Type B pancreatic cell (in vitro differentiated cells): ENCODE results near the gene B4GALT2. TPM values are rescaled to one million over a fixed set of nuclear protein-coding genes. Genes with fewer than 3 reads are reported as not detected.

Experiments
- DNase-seq: peaks from one replicate; pipeline ENCODE4 v3.0.0; 2021; ENCODE audit warnings: mixed read lengths; ENCODE audit not compliant: unreplicated experiment; ENCODE audit errors: extremely low spot score
- H3K27ac Mint-ChIP-seq: 2 replicates; pipeline ENCODE4 v1.8.0; 2021; ENCODE audit warnings: mild to moderate bottlenecking, mixed read lengths
- H3K27me3 Mint-ChIP-seq: 2 replicates; pipeline ENCODE4 v1.8.0; 2021; ENCODE audit warnings: mixed read lengths
- H3K36me3 Mint-ChIP-seq: 2 replicates; pipeline ENCODE4 v1.8.0; 2021; ENCODE audit warnings: mixed read lengths
- H3K4me1 Mint-ChIP-seq: one replicate; pipeline ENCODE4 v1.8.0; 2021; ENCODE audit warnings: mixed read lengths; ENCODE audit not compliant: unreplicated experiment
- H3K4me3 Mint-ChIP-seq: 2 replicates; pipeline ENCODE4 v1.8.0; 2021; ENCODE audit warnings: mild to moderate bottlenecking, mixed read lengths
- H3K9me3 Mint-ChIP-seq: 2 replicates; pipeline ENCODE4 v1.8.0; 2021; ENCODE audit warnings: mixed read lengths
- CTCF ChIP-seq: fragments of 200-600 bp; sonication (generic); conservative IDR thresholded peaks from 2 replicates; pipeline ENCODE4 v1.5.0; 2021; ENCODE audit warnings: antibody characterized with exemption, mild to moderate bottlenecking
- total RNA-seq: library from RNA; stranded (reverse); gene quantifications from 2 replicates; pipeline ENCODE4 v1.2.1, GENCODE V29; 2021; ENCODE audit warnings: low replicate concordance

The B4GALT2 gene
- total RNA-seq, 1 donor from 2014 or later, result 54.8 TPM

GRCh38 chr1:44016041-44016889 is 37.3 kb downstream of the B4GALT2 start:
- TF ChIP-seq CTCF, result no peak
- Mint-ChIP-seq H3K4me3 (no peak overlapping the region), H3K36me3 (no peaks in the 10 kb centered on the region), H3K4me1 (peaks cover 8% of the 10 kb centered on the region), H3K27me3 (no peaks in the 10 kb centered on the region), H3K9me3 (no peaks in the 10 kb centered on the region), H3K27ac (no peak overlapping the region)
- DNase-seq, result no peak

- DNase-seq, result no peak
- Mint-ChIP-seq H3K27ac (no peak overlapping the region), H3K9me3 (no peaks in the 10 kb centered on the region), H3K4me3 (no peak overlapping the region), H3K27me3 (no peaks in the 10 kb centered on the region), H3K36me3 (peaks cover 3% of the 10 kb centered on the region), H3K4me1 (peaks cover 4% of the 10 kb centered on the region)
- TF ChIP-seq CTCF, result no peak
These were observed 37.9 kb downstream of the B4GALT2 start for GRCh38 chr1:44016890-44017400.

- no peak overlapping the region for H3K27ac Mint-ChIP-seq
- peaks cover 3% of the 10 kb centered on the region for H3K36me3 Mint-ChIP-seq
- H3K4me1 Mint-ChIP-seq, result peaks cover 2% of the 10 kb centered on the region
- no peak for TF ChIP-seq CTCF
- no peaks in the 10 kb centered on the region for H3K27me3 Mint-ChIP-seq
- no peak overlapping the region for H3K4me3 Mint-ChIP-seq
- no peak for DNase-seq
- H3K9me3 Mint-ChIP-seq, result no peaks in the 10 kb centered on the region
These were observed 40.5 kb downstream of the B4GALT2 start for GRCh38 chr1:44019466-44019948.

GRCh38 chr1:44020464-44020863 is 41.5 kb downstream of the B4GALT2 start:
- no peaks in the 10 kb centered on the region for H3K9me3 Mint-ChIP-seq
- H3K4me3 Mint-ChIP-seq, result no peak overlapping the region
- no peak for TF ChIP-seq CTCF
- H3K27ac Mint-ChIP-seq, result no peak overlapping the region
- H3K4me1 Mint-ChIP-seq, result no peaks in the 10 kb centered on the region
- DNase-seq, result no peak
- peaks cover 9% of the 10 kb centered on the region for H3K36me3 Mint-ChIP-seq
- H3K27me3 Mint-ChIP-seq, result no peaks in the 10 kb centered on the region

DNA sequence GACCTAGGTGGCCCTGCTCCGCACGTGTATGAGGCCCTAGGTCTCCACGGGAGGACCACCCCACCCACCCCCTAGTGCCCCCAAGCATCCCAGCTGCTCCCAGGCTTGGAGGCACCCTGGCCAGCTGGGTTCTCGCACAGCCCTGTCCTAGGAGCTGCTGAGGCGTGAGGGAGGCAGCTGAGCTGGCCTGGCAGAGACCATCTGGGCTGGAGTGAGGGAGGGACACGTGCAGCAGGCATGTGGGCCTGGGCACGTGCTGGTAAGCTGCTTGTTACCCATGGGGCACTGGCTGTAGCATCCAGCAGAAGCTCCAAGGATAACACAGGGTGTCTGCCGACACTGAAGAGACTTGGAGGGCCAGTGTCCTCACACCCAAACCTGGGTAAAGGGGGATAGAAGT is 42.1 kb downstream of the B4GALT2 start:
- no peak overlapping the region for H3K4me3 Mint-ChIP-seq
- H3K9me3 Mint-ChIP-seq, result no peaks in the 10 kb centered on the region
- no peak overlapping the region for H3K27ac Mint-ChIP-seq
- no peak for TF ChIP-seq CTCF
- H3K27me3 Mint-ChIP-seq, result no peaks in the 10 kb centered on the region
- no peak for DNase-seq
- H3K36me3 Mint-ChIP-seq, result peaks cover 9% of the 10 kb centered on the region
- H3K4me1 Mint-ChIP-seq, result no peaks in the 10 kb centered on the region
